Measurements from ENCODE around the gene CEBPA.

- TF ChIP-seq CTCF (IDR thresholded peaks at IDR 0.05) (no peak), EZH2 (IDR thresholded peaks at IDR 0.05; ENCODE audit: borderline replicate concordance, insufficient read depth, low read depth, low read length, poor library complexity, severe bottlenecking) (no peak)
Measured at GRCh38 chr19:33251076-33251475, 51.3 kb downstream of the CEBPA start.

Measured in B cell (primary cell).